Muscle of leg (tissue), 11 donors: ENCODE measurements around the gene GPLD1. TPM values are rescaled to one million over a fixed set of nuclear protein-coding genes. Genes with fewer than 3 reads are reported as not detected.
"Not testable (repeated sequence)": the region's sequence is repeated elsewhere in the genome, so short reads cannot be mapped to it uniquely, and the experiment has no call there.

Experiments
- DNase-seq: peaks from one replicate; pipeline ENCODE4 v3.0.0; 2013
- H3K27ac ChIP-seq: one replicate; pipeline ENCODE4 v1.5.1; 2013; ENCODE audit warnings: mild to moderate bottlenecking, low read length, control low read depth
- H3K27me3 ChIP-seq: one replicate; pipeline ENCODE4 v1.6.1; 2013; ENCODE audit warnings: low read length; ENCODE audit not compliant: control insufficient read depth, insufficient read depth
- H3K36me3 ChIP-seq: one replicate; pipeline ENCODE4 v1.6.1; 2013; ENCODE audit warnings: low read length; ENCODE audit not compliant: control insufficient read depth, insufficient read depth
- H3K4me1 ChIP-seq: one replicate; pipeline ENCODE4 v1.6.1; 2013; ENCODE audit warnings: low read length; ENCODE audit not compliant: control insufficient read depth, insufficient read depth
- H3K4me3 ChIP-seq: one replicate; pipeline ENCODE4 v1.5.1; 2013; ENCODE audit warnings: low read length, control low read depth
- H3K9me3 ChIP-seq: replicated peaks from 2 replicates; pipeline ENCODE4 v1.6.1; 2013; ENCODE audit warnings: low read depth, low read length; ENCODE audit not compliant: control insufficient read depth
- WGBS: methylation state at CpG from one replicate; pipeline ENCODE4 v1.1.5; 2013; ENCODE audit warnings: missing lambda C conversion rate; ENCODE audit not compliant: insufficient coverage; 5-methylcytosine and 5-hydroxymethylcytosine counted together
- polyA plus RNA-seq, 8 donors: library from polyadenylated mRNA; unstranded; fragments of 120-200 nt; gene quantifications; one replicate each; pipeline versions ENCODE4 v1.2.1 to v1.2.3, GENCODE V29; 2013; ENCODE audit warnings: inconsistent platforms in 1 of 8, low replicate concordance in 1 of 8; ENCODE audit not compliant: insufficient read length in 8 of 8, insufficient read depth in 1 of 8
- total RNA-seq: library from RNA; stranded (reverse); fragments of 120-200 nt; gene quantifications from one replicate; pipeline ENCODE4 v1.2.4, GENCODE V29; 2013

GPLD1 gene
- total and polyA plus RNA-seq, 9 donors = 1.6 to 2.7 (median 2.0) TPM

DNA sequence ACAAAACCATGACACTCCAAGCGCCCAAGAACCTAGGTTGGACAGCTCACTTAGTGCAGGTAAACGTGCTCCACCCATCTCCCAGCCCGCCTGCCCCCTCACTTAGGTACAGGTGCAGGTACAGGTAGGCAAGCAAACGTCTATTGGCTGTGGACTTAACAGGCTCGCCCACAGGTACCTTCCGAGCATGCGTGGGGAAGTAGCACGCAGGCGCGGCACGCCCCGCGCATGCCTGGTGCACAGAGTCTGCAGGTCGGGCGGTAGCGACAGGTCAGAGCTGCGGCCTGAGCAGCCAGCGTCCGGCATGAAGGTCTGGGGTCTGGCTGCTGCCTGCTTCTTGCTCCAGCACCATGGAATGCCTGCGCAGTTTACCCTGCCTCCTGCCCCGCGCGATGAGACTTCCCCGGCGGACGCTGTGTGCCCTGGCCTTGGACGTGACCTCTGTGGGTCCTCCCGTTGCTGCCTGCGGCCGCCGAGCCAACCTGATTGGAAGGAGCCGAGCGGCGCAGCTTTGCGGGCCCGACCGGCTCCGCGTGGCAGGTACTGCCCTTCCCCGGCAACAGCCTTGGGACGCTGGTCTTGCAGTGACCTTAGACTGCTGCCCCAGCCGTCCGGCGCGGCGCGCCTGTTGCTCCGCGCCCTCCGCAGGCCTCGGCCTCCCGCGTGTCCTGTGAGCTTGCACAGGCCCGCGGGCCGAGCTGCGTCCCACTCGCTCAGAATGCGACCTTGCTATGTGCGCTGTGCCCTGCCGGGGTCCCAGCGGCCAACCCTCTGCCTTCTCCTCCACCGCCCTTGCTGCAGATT lies 86.5 kb downstream of the GPLD1 start, which contains the start of gene MRS2:
TSS of gene MRS2 (plus strand) at position 240 of the 804 bp plus-strand sequence. CDS start at position 351, 111 bp downstream.
- Histone ChIP-seq H3K4me1 (peaks cover 3% of the 10 kb centered on the region), H3K27ac (peak within 1 kb of the TSS; percentile 80), H3K27me3 (peaks cover 8% of the 10 kb centered on the region), H3K4me3 (peak within 1 kb of the TSS; percentile 94), H3K36me3 (peaks cover 10% of the 10 kb centered on the region), H3K9me3 (no peaks in the 10 kb centered on the region)
- WGBS = under 1% methylated on average over 57 of the region's 63 CpGs
- DNase-seq = peak; percentile 90

- Histone ChIP-seq H3K9me3 (no peaks in the 10 kb centered on the region), H3K27ac (no peak overlapping the region), H3K4me1 (peaks cover 3% of the 10 kb centered on the region), H3K36me3 (peaks cover 7% of the 10 kb centered on the region), H3K27me3 (peaks cover 8% of the 10 kb centered on the region), H3K4me3 (no peak overlapping the region)
- 76% methylated on average over 3 of the region's 4 CpGs for WGBS
- DNase-seq = no peak
Measured at GRCh38 chr6:24401458-24401857, 87.9 kb downstream of the GPLD1 start.

GRCh38 chr6:24400045-24401039 lies 89.0 kb downstream of the GPLD1 start:
- DNase-seq, H3K27me3 ChIP-seq, H3K4me1 ChIP-seq, H3K36me3 ChIP-seq, H3K27ac ChIP-seq, H3K9me3 ChIP-seq, H3K4me3 ChIP-seq: not testable (repeated sequence)
- 15% methylated on average over 4 of the region's 17 CpGs for WGBS

DNA sequence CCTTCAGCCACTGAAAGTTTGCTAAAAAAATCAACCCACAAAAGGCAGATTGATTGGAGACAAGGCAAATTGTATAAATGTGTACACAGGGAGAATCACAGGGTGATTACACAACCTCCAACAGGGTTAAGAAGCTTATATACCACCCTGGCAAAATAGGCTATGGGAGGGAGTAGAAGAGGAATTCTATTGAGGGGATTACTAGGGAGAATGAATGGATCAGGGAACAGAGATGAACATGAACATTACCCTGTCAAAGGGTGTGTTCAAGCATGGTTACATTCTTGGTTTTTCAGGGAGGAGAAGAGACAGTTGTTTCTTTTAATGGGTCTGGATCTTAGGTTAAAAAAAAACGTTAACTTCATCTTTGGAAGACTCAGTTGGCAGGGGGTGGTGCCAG lies 91.7 kb downstream of the GPLD1 start:
- H3K4me1 ChIP-seq = no peaks in the 10 kb centered on the region
- no peak for DNase-seq
- H3K36me3 ChIP-seq = no peaks in the 10 kb centered on the region
- H3K27me3 ChIP-seq = peaks cover 8% of the 10 kb centered on the region
- no peaks in the 10 kb centered on the region for H3K9me3 ChIP-seq
- H3K4me3 ChIP-seq = no peak overlapping the region
- WGBS = no CpG with 5 or more reads among the region's 1 CpG
- H3K27ac ChIP-seq = no peak overlapping the region

GRCh38 chr6:24396824-24397223 lies 92.6 kb downstream of the GPLD1 start:
- Histone ChIP-seq H3K4me3 (no peak overlapping the region), H3K4me1 (no peaks in the 10 kb centered on the region), H3K27ac (no peak overlapping the region), H3K27me3 (peaks cover 8% of the 10 kb centered on the region), H3K36me3 (no peaks in the 10 kb centered on the region), H3K9me3 (no peaks in the 10 kb centered on the region)
- no peak for DNase-seq
- no CpG with 5 or more reads among the region's 1 CpG for WGBS

DNA sequence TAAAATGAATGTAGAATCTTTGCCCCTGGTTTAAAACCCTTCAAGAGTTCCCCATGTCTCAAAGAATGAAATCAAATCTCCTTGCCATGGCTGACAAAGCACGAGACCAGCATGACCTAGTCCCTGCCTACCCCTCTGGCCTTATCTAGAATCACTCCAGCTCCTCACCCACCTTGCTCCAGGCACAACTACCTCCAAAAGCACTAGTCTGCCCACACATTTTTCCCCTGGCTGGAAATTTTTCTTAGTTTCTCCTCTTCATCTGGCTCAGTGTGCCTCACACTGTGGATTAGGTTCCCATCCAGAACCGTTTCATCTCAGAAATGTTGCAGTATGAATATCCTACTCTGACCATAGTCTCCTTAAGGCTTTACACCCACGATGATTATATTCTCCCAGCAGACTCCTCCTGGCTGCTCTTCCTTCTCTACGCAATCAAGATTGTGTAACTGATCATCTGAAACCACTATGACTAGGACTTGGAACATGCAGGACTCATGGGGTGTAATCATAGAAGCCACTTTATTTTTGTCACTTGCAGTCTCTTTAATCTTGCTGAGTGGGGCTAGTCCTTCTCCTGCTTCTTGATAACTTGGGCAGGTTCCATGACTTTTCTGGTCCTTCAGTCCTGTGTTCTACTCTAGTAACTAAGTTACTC lies 94.5 kb downstream of the GPLD1 start:
- H3K27ac ChIP-seq = no peak overlapping the region

DNA sequence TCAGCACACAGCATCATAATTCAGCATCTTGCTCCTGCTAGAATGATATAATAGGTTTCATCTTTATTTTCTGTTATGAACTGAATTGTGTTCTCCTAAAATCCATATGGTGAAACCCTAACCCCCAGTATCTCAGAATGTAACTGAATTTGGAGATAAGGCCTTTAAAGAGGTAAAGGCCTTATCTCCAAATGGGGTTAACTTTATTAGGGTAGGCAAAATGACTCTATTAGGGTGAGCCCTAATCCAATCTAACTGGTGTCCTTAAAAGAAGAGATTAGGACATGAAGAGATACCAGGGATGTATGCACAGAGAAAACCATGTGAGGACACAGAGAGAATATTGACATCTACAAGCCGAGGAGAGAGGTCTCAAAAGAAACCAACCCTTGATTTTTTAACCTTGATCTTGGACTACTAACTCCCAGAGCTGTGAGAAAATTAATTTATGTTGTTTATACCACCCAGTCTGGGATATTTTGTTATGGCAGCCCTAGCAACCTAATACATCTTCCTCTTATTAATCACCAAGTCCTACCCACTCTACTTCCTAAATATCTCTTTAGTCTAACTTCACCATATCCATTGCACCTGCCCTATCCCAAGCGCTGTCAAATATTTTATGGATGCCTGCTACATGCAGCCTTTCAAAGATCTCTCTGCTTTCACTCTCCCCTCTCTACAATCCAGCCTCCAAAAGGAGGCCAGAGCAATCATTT lies 95.2 kb downstream of the GPLD1 start:
- Histone ChIP-seq H3K9me3 (no peaks in the 10 kb centered on the region), H3K27me3 (peaks cover 2% of the 10 kb centered on the region), H3K27ac (no peak overlapping the region), H3K4me3 (no peak overlapping the region), H3K4me1 (no peaks in the 10 kb centered on the region), H3K36me3 (no peaks in the 10 kb centered on the region)
- DNase-seq = no peak
- 88% methylated on average over 1 of the region's 2 CpGs for WGBS

More for the DNA sequence above, 94.5 kb downstream of the GPLD1 start:
- Histone ChIP-seq H3K9me3 (no peaks in the 10 kb centered on the region), H3K4me3 (no peak overlapping the region), H3K27me3 (peaks cover 7% of the 10 kb centered on the region), H3K36me3 (no peaks in the 10 kb centered on the region), H3K4me1 (no peaks in the 10 kb centered on the region)
- peak; percentile 3 for DNase-seq
- WGBS = 69% methylated on average over 4 of the region's 4 CpGs

- Histone ChIP-seq H3K27ac (no peak overlapping the region), H3K27me3 (no peaks in the 10 kb centered on the region), H3K36me3 (no peaks in the 10 kb centered on the region), H3K9me3 (no peaks in the 10 kb centered on the region), H3K4me1 (no peaks in the 10 kb centered on the region), H3K4me3 (no peak overlapping the region)
- no peak for DNase-seq
- no CpG with 5 or more reads among the region's 2 CpGs for WGBS
Measured at GRCh38 chr6:24391756-24392405, 97.5 kb downstream of the GPLD1 start.

DNA sequence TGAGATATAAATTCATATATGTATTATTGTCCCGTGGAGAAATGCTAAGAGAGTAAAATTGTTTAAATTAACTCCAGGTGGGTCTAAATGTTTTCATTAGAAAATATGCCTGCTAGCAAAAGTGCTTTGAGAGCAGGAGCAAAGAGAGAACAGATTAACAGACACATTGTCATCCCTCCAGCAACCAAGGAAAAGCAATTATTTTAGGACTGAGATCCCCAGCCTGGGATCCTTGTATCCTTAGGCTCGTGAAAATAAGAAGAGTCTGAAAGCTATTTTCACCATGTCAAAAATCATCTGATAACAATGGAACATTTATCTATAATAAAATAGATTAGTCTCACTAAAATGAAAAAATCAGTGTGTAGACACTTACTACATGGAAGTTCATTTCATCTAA lies 98.2 kb downstream of the GPLD1 start:
- DNase-seq = peak; percentile 10
- no peak overlapping the region for H3K4me3 ChIP-seq
- no CpG with 5 or more reads among the region's 2 CpGs for WGBS

More for the DNA sequence above, 98.2 kb downstream of the GPLD1 start:
- Histone ChIP-seq H3K4me1 (no peaks in the 10 kb centered on the region), H3K9me3 (no peaks in the 10 kb centered on the region), H3K36me3 (no peaks in the 10 kb centered on the region), H3K27me3 (no peaks in the 10 kb centered on the region), H3K27ac (no peak overlapping the region)
